BE2C (cell line): Measurements from ENCODE around the gene ZNF609.

Experiments
- DNase-seq: peaks from one replicate; pipeline ENCODE4 v3.0.0-alpha.2; 2020
- H3K27me3 ChIP-seq: fragments of 250-450 bp; sonication (Bioruptor Pico); 2 replicates; pipeline ENCODE4 v1.5.1; 2020; ENCODE audit warnings: mild to moderate bottlenecking
- H3K36me3 ChIP-seq: fragments of 250-450 bp; sonication (Bioruptor Pico); 2 replicates; pipeline ENCODE4 v1.5.1; 2020; ENCODE audit warnings: mild to moderate bottlenecking
- H3K4me1 ChIP-seq: fragments of 250-450 bp; sonication (Bioruptor Pico); 2 replicates; pipeline ENCODE4 v1.5.1; 2020
- H3K4me3 ChIP-seq: 2 replicates; pipeline ENCODE4 v1.5.1; 2011; ENCODE audit warnings: low read depth, low read length
- H3K9me3 ChIP-seq: fragments of 250-450 bp; sonication (Bioruptor Pico); 2 replicates; pipeline ENCODE4 v1.5.1; 2020
- TF ChIP-seq, protein P1 (sequence below): IDR thresholded peaks from 2 replicates; pipeline ENCODE4 v1.5.1; 2012; ENCODE audit warnings: mild to moderate bottlenecking, low read depth, low read length

Gene ZNF609

GRCh38 chr15:64694816-64695215, 234.4 kb downstream of the ZNF609 start:
- peaks cover 36% of the 10 kb centered on the region for H3K4me1 ChIP-seq
- DNase-seq, result no peak
- TF ChIP-seq, protein P1, sequence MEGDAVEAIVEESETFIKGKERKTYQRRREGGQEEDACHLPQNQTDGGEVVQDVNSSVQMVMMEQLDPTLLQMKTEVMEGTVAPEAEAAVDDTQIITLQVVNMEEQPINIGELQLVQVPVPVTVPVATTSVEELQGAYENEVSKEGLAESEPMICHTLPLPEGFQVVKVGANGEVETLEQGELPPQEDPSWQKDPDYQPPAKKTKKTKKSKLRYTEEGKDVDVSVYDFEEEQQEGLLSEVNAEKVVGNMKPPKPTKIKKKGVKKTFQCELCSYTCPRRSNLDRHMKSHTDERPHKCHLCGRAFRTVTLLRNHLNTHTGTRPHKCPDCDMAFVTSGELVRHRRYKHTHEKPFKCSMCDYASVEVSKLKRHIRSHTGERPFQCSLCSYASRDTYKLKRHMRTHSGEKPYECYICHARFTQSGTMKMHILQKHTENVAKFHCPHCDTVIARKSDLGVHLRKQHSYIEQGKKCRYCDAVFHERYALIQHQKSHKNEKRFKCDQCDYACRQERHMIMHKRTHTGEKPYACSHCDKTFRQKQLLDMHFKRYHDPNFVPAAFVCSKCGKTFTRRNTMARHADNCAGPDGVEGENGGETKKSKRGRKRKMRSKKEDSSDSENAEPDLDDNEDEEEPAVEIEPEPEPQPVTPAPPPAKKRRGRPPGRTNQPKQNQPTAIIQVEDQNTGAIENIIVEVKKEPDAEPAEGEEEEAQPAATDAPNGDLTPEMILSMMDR, result no peak
- H3K27me3 ChIP-seq, result no peaks in the 10 kb centered on the region
- H3K9me3 ChIP-seq, result no peaks in the 10 kb centered on the region
- peaks cover 48% of the 10 kb centered on the region for H3K36me3 ChIP-seq
- H3K4me3 ChIP-seq, result no peak overlapping the region

- Histone ChIP-seq H3K4me3 (no peak overlapping the region), H3K36me3 (peaks cover 40% of the 10 kb centered on the region), H3K27me3 (no peaks in the 10 kb centered on the region), H3K4me1 (peaks cover 35% of the 10 kb centered on the region), H3K9me3 (no peaks in the 10 kb centered on the region)
- DNase-seq, result no peak
- TF ChIP-seq, protein P1, result no peak
Measured at GRCh38 chr15:64695561-64695992, 235.2 kb downstream of the ZNF609 start.

DNA sequence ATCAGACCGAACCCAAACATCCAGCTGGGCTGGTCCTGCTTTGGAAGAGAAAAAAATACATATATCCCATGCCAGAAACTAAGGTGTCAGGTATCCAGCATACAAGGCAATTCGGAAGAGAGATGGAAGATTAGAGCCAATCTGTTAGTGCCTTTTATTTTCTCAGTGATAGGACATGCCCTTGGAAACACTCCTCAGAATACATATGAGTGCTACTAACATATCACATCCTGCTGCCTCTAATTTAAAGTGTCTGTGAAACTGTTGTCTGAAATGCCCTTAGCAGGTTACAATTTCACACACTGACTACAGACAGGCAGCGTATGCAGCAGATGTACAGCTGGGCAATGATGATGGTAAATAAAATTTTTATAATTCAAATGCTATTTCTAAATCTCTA, 236.1 kb downstream of the ZNF609 start:
- Histone ChIP-seq H3K27me3 (no peaks in the 10 kb centered on the region), H3K36me3 (peaks cover 33% of the 10 kb centered on the region), H3K4me3 (no peak overlapping the region), H3K4me1 (peaks cover 41% of the 10 kb centered on the region), H3K9me3 (no peaks in the 10 kb centered on the region)
- DNase-seq, result no peak
- TF ChIP-seq, protein P1, result no peak

- Histone ChIP-seq H3K4me1 (peaks cover 43% of the 10 kb centered on the region), H3K27me3 (no peaks in the 10 kb centered on the region), H3K9me3 (no peaks in the 10 kb centered on the region), H3K36me3 (peaks cover 20% of the 10 kb centered on the region), H3K4me3 (no peak overlapping the region)
- TF ChIP-seq, protein P1, result no peak
- no peak for DNase-seq
Measured at GRCh38 chr15:64697911-64698369, 237.6 kb downstream of the ZNF609 start.

- peaks cover 15% of the 10 kb centered on the region for H3K36me3 ChIP-seq
- H3K27me3 ChIP-seq, result no peaks in the 10 kb centered on the region
- no peaks in the 10 kb centered on the region for H3K9me3 ChIP-seq
- no peak overlapping the region for H3K4me3 ChIP-seq
- TF ChIP-seq, protein P1, result no peak
- DNase-seq, result no peak
- peaks cover 47% of the 10 kb centered on the region for H3K4me1 ChIP-seq
Measured at GRCh38 chr15:64698823-64699222, 238.4 kb downstream of the ZNF609 start.

DNA sequence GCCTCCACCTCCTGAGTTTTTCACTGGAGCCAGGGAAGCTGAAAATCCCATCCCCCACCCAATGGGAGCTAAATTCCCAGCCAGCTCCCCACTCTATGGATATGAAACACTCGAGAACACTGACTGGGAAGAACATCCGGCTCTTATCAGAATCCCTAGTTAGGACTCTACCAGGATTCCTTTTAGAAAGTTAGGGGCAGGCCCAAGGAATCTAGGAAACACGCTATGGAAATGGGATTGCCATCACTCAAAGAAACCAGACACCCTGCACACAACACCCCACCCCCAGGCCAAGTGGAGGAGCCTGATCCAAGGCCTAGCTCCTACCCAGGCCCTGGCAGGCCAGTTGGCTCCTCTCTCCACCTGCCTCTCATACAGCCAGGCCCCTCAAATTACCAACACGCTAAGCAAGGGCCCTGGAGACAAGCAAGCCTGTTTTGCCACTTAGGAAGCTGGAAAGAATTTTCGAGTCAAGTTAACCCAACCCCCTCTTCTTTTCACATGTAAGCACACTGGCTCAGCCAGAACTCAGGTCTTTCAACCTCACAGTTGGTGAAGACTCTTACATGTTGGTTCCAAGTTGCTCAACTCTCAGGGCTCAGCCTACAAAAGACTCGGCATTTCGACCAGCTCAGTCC, 239.5 kb downstream of the ZNF609 start:
- Histone ChIP-seq H3K36me3 (peaks cover 7% of the 10 kb centered on the region), H3K4me3 (peak overlapping the region; percentile 28), H3K27me3 (no peaks in the 10 kb centered on the region), H3K4me1 (peaks cover 47% of the 10 kb centered on the region), H3K9me3 (no peaks in the 10 kb centered on the region)
- TF ChIP-seq, protein P1, result no peak
- peak; percentile 91 for DNase-seq
